Thoracic aorta (tissue), 2 donors: ENCODE results near the gene NMRK1. TPM values are rescaled to one million over a fixed set of nuclear protein-coding genes. Genes with fewer than 3 reads are reported as not detected.

Experiments used
- ATAC-seq: fragments of 150-250 bp; one replicate; pipeline ENCODE4 v1.8.0; 2017; ENCODE audit warnings: low read depth; ENCODE audit not compliant: insufficient number of reproducible peaks, low FRiP score
- DNase-seq: peaks from one replicate; pipeline ENCODE4 v3.0.0-alpha.2; 2020; ENCODE audit warnings: low spot score
- H3K27ac ChIP-seq, 2 donors: fragments of 200-600 bp; sonication (generic); 1 replicate in 1 of 2; 2 replicates in 1 of 2; pipeline ENCODE4 v1.5.1; 2016; ENCODE audit warnings: mild to moderate bottlenecking in 2 of 2, moderate library complexity in 2 of 2
- H3K27me3 ChIP-seq: fragments of 200-600 bp; sonication (generic); replicated peaks from 2 replicates; pipeline ENCODE4 v1.6.0; 2016; ENCODE audit warnings: mild to moderate bottlenecking; ENCODE audit not compliant: insufficient read depth
- H3K36me3 ChIP-seq: fragments of 200-600 bp; sonication (generic); one replicate; pipeline ENCODE4 v1.5.1; 2016
- H3K4me1 ChIP-seq, 2 donors: fragments of 200-600 bp; sonication (generic); 1 replicate in 1 of 2; 2 replicates in 1 of 2; pipeline versions ENCODE4 v1.5.1 to v1.6.0; 2016; ENCODE audit warnings: low read depth in 2 of 2, mild to moderate bottlenecking in 1 of 2; ENCODE audit not compliant: control insufficient read depth in 1 of 2
- H3K4me3 ChIP-seq: fragments of 200-600 bp; sonication (generic); 2 replicates; pipeline ENCODE4 v1.5.1; 2016; ENCODE audit warnings: mild to moderate bottlenecking
- H3K9me3 ChIP-seq: fragments of 200-600 bp; sonication (generic); 2 replicates; pipeline ENCODE4 v1.5.1; 2016
- CTCF ChIP-seq: fragments of 200-600 bp; sonication (generic); IDR thresholded peaks from one replicate; pipeline ENCODE4 v1.5.1; 2019; ENCODE audit warnings: antibody characterized with exemption
- total RNA-seq, 2 donors: library from RNA; depleted of rRNA; stranded (reverse); fragments of >200 nt; gene quantifications; one replicate each; pipeline versions ENCODE4 v1.1.0 to v1.2.3, GENCODE V29; 2016

The NMRK1 gene
- total RNA-seq, 2 donors from 2014 or later = 20.2 to 30.6 TPM

GRCh38 chr9:75036793-75037192, 51.2 kb downstream of the NMRK1 start:
- DNase-seq = no peak
- H3K27ac ChIP-seq = no peak overlapping the region
- no peak for ATAC-seq
- no peak overlapping the region for H3K4me3 ChIP-seq
- no peaks in the 10 kb centered on the region for H3K9me3 ChIP-seq
- no peaks in the 10 kb centered on the region for H3K36me3 ChIP-seq
- H3K27me3 ChIP-seq = no peaks in the 10 kb centered on the region
- TF ChIP-seq CTCF = no peak
- no peaks in the 10 kb centered on the region for H3K4me1 ChIP-seq

- DNase-seq (no peak), ATAC-seq (no peak)
- Histone ChIP-seq H3K4me1 (peaks cover 0 to 3% of the 10 kb centered on the region in 2 donors), H3K27me3 (no peaks in the 10 kb centered on the region), H3K27ac (no peak overlapping the region), H3K9me3 (no peaks in the 10 kb centered on the region), H3K4me3 (no peak overlapping the region), H3K36me3 (no peaks in the 10 kb centered on the region)
- no peak for TF ChIP-seq CTCF
Measured at GRCh38 chr9:75033791-75034473, 54.0 kb downstream of the NMRK1 start.

GRCh38 chr9:75027187-75028107, 60.5 kb downstream of the NMRK1 start:
- H3K27ac ChIP-seq = peak overlapping the region; percentile 71 to 84
- no peaks in the 10 kb centered on the region for H3K27me3 ChIP-seq
- peaks cover 11 to 21% of the 10 kb centered on the region in 2 donors for H3K4me1 ChIP-seq
- no peak for TF ChIP-seq CTCF
- H3K4me3 ChIP-seq = peak overlapping the region; percentile 83
- peak; percentile 22 for DNase-seq
- peak; percentile 44 for ATAC-seq
- H3K9me3 ChIP-seq = no peaks in the 10 kb centered on the region
- no peaks in the 10 kb centered on the region for H3K36me3 ChIP-seq

GRCh38 chr9:75023846-75024245, 64.1 kb downstream of the NMRK1 start:
- Histone ChIP-seq H3K27ac (no peak overlapping the region), H3K4me1 (peaks cover 11 to 18% of the 10 kb centered on the region in 2 donors), H3K4me3 (no peak overlapping the region), H3K27me3 (no peaks in the 10 kb centered on the region), H3K36me3 (no peaks in the 10 kb centered on the region), H3K9me3 (no peaks in the 10 kb centered on the region)
- ATAC-seq = no peak
- no peak for TF ChIP-seq CTCF
- no peak for DNase-seq

- Histone ChIP-seq H3K27ac (no peak overlapping the region), H3K4me3 (no peak overlapping the region), H3K36me3 (no peaks in the 10 kb centered on the region), H3K9me3 (no peaks in the 10 kb centered on the region), H3K27me3 (no peaks in the 10 kb centered on the region), H3K4me1 (no peaks in the 10 kb centered on the region)
- DNase-seq = no peak
- no peak for TF ChIP-seq CTCF
- ATAC-seq = no peak
Measured at GRCh38 chr9:75019654-75020053, 68.3 kb downstream of the NMRK1 start.
